A673 (cell line): Measurements from ENCODE around the gene PDS5A. TPM values are rescaled to one million over a fixed set of nuclear protein-coding genes. Genes with fewer than 3 reads are reported as not detected.

Experiments
- BruUV-seq: library from RNA; stranded (reverse); fragments of 400-500 nt; replicated peaks from 2 replicates; lab custom pipeline; 2021; lab: Mats Ljungman, UMichigan
- CTCF ChIA-PET: fragments of 300-600 bp; sonication (Branson Sonifier 250); formaldehyde crosslinking; loops from one replicate; lab custom pipeline; 2022; ENCODE audit warnings: antibody characterized with exemption; lab: Charles Lee
- POLR2A ChIA-PET: fragments of 300-600 bp; sonication (Branson Sonifier 250); formaldehyde crosslinking; loops from one replicate; lab custom pipeline; 2022; ENCODE audit warnings: antibody characterized with exemption; ENCODE audit not compliant: low non-redundant PET; lab: Charles Lee
- DNase-seq: peaks from one replicate; pipeline ENCODE4 v3.0.0-alpha.2; 2015; ENCODE audit warnings: low spot score
- H3K27ac ChIP-seq: fragments of 200-600 bp; sonication (generic); 2 replicates; pipeline ENCODE4 v1.5.1; 2016; ENCODE audit warnings: mixed run types, low read depth, mild to moderate bottlenecking, mixed read lengths, antibody characterized with exemption, low read length; ENCODE audit not compliant: poor library complexity, severe bottlenecking
- H3K27me3 ChIP-seq: fragments of 200-600 bp; sonication (generic); replicated peaks from 2 replicates; pipeline ENCODE4 v1.6.1; 2017; ENCODE audit warnings: mixed run types, low read depth, mild to moderate bottlenecking, mixed read lengths, antibody characterized with exemption, low read length; ENCODE audit not compliant: insufficient read depth, poor library complexity
- H3K36me3 ChIP-seq: fragments of 200-600 bp; sonication (generic); 2 replicates; pipeline ENCODE4 v1.6.1; 2016; ENCODE audit warnings: mixed run types, mild to moderate bottlenecking, mixed read lengths, antibody characterized with exemption, low read length; ENCODE audit not compliant: insufficient read depth, poor library complexity, severe bottlenecking
- H3K4me1 ChIP-seq: fragments of 200-600 bp; sonication (generic); 2 replicates; pipeline ENCODE4 v1.6.1; 2017; ENCODE audit warnings: mixed run types, mild to moderate bottlenecking, mixed read lengths, antibody characterized with exemption, low read length; ENCODE audit not compliant: insufficient read depth, poor library complexity, severe bottlenecking
- H3K4me3 ChIP-seq: fragments of 200-600 bp; sonication (generic); 2 replicates; pipeline ENCODE4 v1.5.1; 2016; ENCODE audit warnings: low read depth, mixed run types, mild to moderate bottlenecking, mixed read lengths, low read length; ENCODE audit not compliant: poor library complexity, severe bottlenecking
- H3K9me3 ChIP-seq: fragments of 200-600 bp; sonication (generic); 2 replicates; pipeline ENCODE4 v1.6.1; 2016; ENCODE audit warnings: mixed run types, low read depth, mild to moderate bottlenecking, mixed read lengths, antibody characterized with exemption, low read length; ENCODE audit not compliant: poor library complexity, severe bottlenecking
- CTCF ChIP-seq: fragments of 300-800, 200-600 bp; sonication (generic); conservative IDR thresholded peaks from 2 replicates; pipeline ENCODE4 v1.5.1; 2017; ENCODE audit warnings: low read depth, mild to moderate bottlenecking, antibody characterized with exemption, low read length, moderate library complexity, mixed read lengths
- EZH2 ChIP-seq: fragments of 200-600 bp; sonication (generic); IDR thresholded peaks from 2 replicates; pipeline ENCODE4 v1.6.1; 2017; ENCODE audit warnings: borderline replicate concordance, low read depth, mild to moderate bottlenecking, mixed read lengths, antibody characterized with exemption, low read length; ENCODE audit not compliant: poor library complexity, severe bottlenecking
- intact Hi-C: fragments of 100-400 bp; cut with micrococcal nuclease; formaldehyde crosslinking; loops from one replicate; pipeline ENCODE4 v1.10.0; 2022; ENCODE audit not compliant: unreplicated experiment
- total RNA-seq: library from RNA; stranded (reverse); gene quantifications from 2 replicates; pipeline ENCODE4 v1.2.3, GENCODE V29; 2021

The PDS5A gene
- total RNA-seq, 1 experiment from 2014 or later, result 104 TPM

GRCh38 chr4:39850727-39851126 is 127.0 kb downstream of the PDS5A start:
- Histone ChIP-seq H3K4me1 (no peaks in the 10 kb centered on the region), H3K27ac (no peak overlapping the region), H3K4me3 (no peak overlapping the region), H3K27me3 (no peaks in the 10 kb centered on the region), H3K36me3 (peaks cover 39% of the 10 kb centered on the region), H3K9me3 (peaks cover 5% of the 10 kb centered on the region)
- TF ChIP-seq CTCF, result no peak
- no peak for TF ChIP-seq EZH2
- intact Hi-C loops, result no loop called here
- BruUV-seq, result no TSS peak
- DNase-seq, result no peak
- ChIA-PET POLR2A (no interaction called here), CTCF (no interaction called here)

GRCh38 chr4:39846705-39847104 is 131.0 kb downstream of the PDS5A start:
- intact Hi-C loops, result no loop called here
- CTCF ChIA-PET, result no interaction called here
- H3K4me3 ChIP-seq, result no peak overlapping the region
- no peaks in the 10 kb centered on the region for H3K27me3 ChIP-seq
- peaks cover 49% of the 10 kb centered on the region for H3K36me3 ChIP-seq
- DNase-seq, result no peak
- POLR2A ChIA-PET, result interaction anchor here (0.5 kb wide), 1 partner anchor 71 kb away, joined by 3 read pairs; no protein-coding TSS in a partner anchor
- no peaks in the 10 kb centered on the region for H3K9me3 ChIP-seq
- H3K27ac ChIP-seq, result no peak overlapping the region
- TF ChIP-seq CTCF (no peak), EZH2 (no peak)
- BruUV-seq, result no TSS peak
- H3K4me1 ChIP-seq, result no peaks in the 10 kb centered on the region

- ChIA-PET POLR2A (interaction anchor here (0.5 kb wide), 1 partner anchor 71 kb away, joined by 3 read pairs; no protein-coding TSS in a partner anchor), CTCF (no interaction called here)
- H3K4me1 ChIP-seq, result no peaks in the 10 kb centered on the region
- no TSS peak for BruUV-seq
- intact Hi-C loops, result no loop called here
- H3K9me3 ChIP-seq, result no peaks in the 10 kb centered on the region
- H3K27ac ChIP-seq, result no peak overlapping the region
- peaks cover 55% of the 10 kb centered on the region for H3K36me3 ChIP-seq
- no peak for TF ChIP-seq EZH2
- TF ChIP-seq CTCF, result no peak
- no peak overlapping the region for H3K4me3 ChIP-seq
- peak; percentile 7 for DNase-seq
- no peaks in the 10 kb centered on the region for H3K27me3 ChIP-seq
Observed at GRCh38 chr4:39846120-39846519, 131.6 kb downstream of the PDS5A start.
